ENCODE measurements around the gene ELAC2.

- TF ChIP-seq CTCF (IDR thresholded peaks at IDR 0.05; ENCODE audit: control extremely low read depth in 1 of 3, insufficient read depth in 1 of 3, low read depth in 1 of 3, low read length in 3 of 3): no peak
- no peak for TF ChIP-seq POLR2AphosphoS5 (IDR thresholded peaks at IDR 0.05; ENCODE audit: low read depth, low read length)
- no peak for TF ChIP-seq PHF8 (conservative IDR thresholded peaks at IDR 0.05; ENCODE audit: low read depth, low read length)
- TF ChIP-seq HDAC6 (IDR thresholded peaks at IDR 0.05; ENCODE audit: low read depth, low read length): no peak
- no peak for TF ChIP-seq ATF3 (IDR thresholded peaks at IDR 0.05; ENCODE audit: insufficient read depth, low read depth, low read length)
- no peak for TF ChIP-seq SUZ12 (IDR thresholded peaks at IDR 0.05; ENCODE audit: low read length)
- no peak for TF ChIP-seq BCL11A (IDR thresholded peaks at IDR 0.05; ENCODE audit: low read depth in 2 of 2, low read length in 2 of 2)
- TF ChIP-seq ATF2 (IDR thresholded peaks at IDR 0.05; ENCODE audit: low read length): no peak
Observed at GRCh38 chr17:12982224-12982623, 35.6 kb downstream of the ELAC2 start.

Data from H1 (cell line).